Keratinocyte (primary cell): ENCODE measurements around the gene EIF2S3. TPM values are rescaled to one million over a fixed set of nuclear protein-coding genes. Genes with fewer than 3 reads are reported as not detected.

Experiments
- DNase-seq: peaks from one replicate; pipeline ENCODE4 v3.0.0-alpha.2; 2011; ENCODE audit warnings: low read depth, missing footprints, low spot score
- FAIRE-seq: peaks from 2 replicates; lab custom pipeline; 2011; peaks lifted over from hg19 to GRCh38; lab: Jason Lieb, UNC
- H2AFZ ChIP-seq: 2 replicates; pipeline ENCODE4 v1.6.0; 2012; ENCODE audit warnings: low read length, control low read depth, inconsistent platforms; ENCODE audit not compliant: control insufficient read depth
- H3K27ac ChIP-seq: 2 replicates; pipeline ENCODE4 v1.5.1; 2011; ENCODE audit warnings: low read length; ENCODE audit not compliant: control insufficient read depth, insufficient read depth
- H3K27me3 ChIP-seq: 3 replicates; pipeline ENCODE4 v1.6.0; 2011; ENCODE audit warnings: low read length; ENCODE audit not compliant: control insufficient read depth, insufficient read depth; ENCODE audit errors: extremely low read depth
- H3K36me3 ChIP-seq, 2 experiments: 2 replicates in 1 of 2; 3 replicates in 1 of 2; pipeline ENCODE4 v1.5.1; 2011; ENCODE audit warnings: low read length in 2 of 2, mild to moderate bottlenecking in 1 of 2; ENCODE audit not compliant: control insufficient read depth in 2 of 2, insufficient read depth in 2 of 2; ENCODE audit errors: extremely low read depth in 1 of 2
- H3K4me1 ChIP-seq: 3 replicates; pipeline ENCODE4 v1.5.1; 2011; ENCODE audit warnings: low read length; ENCODE audit not compliant: control insufficient read depth, insufficient read depth; ENCODE audit errors: extremely low read depth
- H3K4me2 ChIP-seq: 3 replicates; pipeline ENCODE4 v1.6.0; 2011; ENCODE audit warnings: low read depth, low read length; ENCODE audit not compliant: control insufficient read depth, insufficient read depth; ENCODE audit errors: extremely low read depth
- H3K4me3 ChIP-seq, 3 experiments: fragments of 200-600 bp in 1 of 3; sonication (generic) in 1 of 3; 2 replicates in 2 of 3; 3 replicates in 1 of 3; pipeline ENCODE4 v1.5.1; 2011 to 2016; ENCODE audit warnings: low read length in 3 of 3, mild to moderate bottlenecking in 3 of 3, control low read depth in 2 of 3, inconsistent platforms in 1 of 3, low read depth in 1 of 3, mixed read lengths in 1 of 3, mixed run types in 1 of 3, moderate library complexity in 1 of 3; ENCODE audit not compliant: control insufficient read depth in 2 of 3, insufficient read depth in 2 of 3; ENCODE audit errors: extremely low read depth in 1 of 3
- H3K79me2 ChIP-seq: 2 replicates; pipeline ENCODE4 v1.6.0; 2012; ENCODE audit warnings: low read length; ENCODE audit not compliant: control insufficient read depth, insufficient read depth
- H3K9ac ChIP-seq: 3 replicates; pipeline ENCODE4 v1.6.0; 2011; ENCODE audit warnings: low read length; ENCODE audit not compliant: control insufficient read depth, insufficient read depth; ENCODE audit errors: extremely low read depth
- H3K9me1 ChIP-seq: 3 replicates; pipeline ENCODE4 v1.6.0; 2011; ENCODE audit warnings: low read length; ENCODE audit not compliant: control insufficient read depth, insufficient read depth; ENCODE audit errors: extremely low read depth
- H3K9me3 ChIP-seq: 2 replicates; pipeline ENCODE4 v1.5.1; 2012; ENCODE audit warnings: low read depth, low read length; ENCODE audit not compliant: control insufficient read depth
- H4K20me1 ChIP-seq: 3 replicates; pipeline ENCODE4 v1.6.0; 2011; ENCODE audit warnings: low read length; ENCODE audit not compliant: control insufficient read depth, insufficient read depth; ENCODE audit errors: extremely low read depth
- CTCF ChIP-seq, 3 experiments: IDR thresholded peaks in 1 of 3; conservative IDR thresholded peaks in 1 of 3; optimal IDR thresholded peaks in 1 of 3; 2 replicates in 2 of 3; 3 replicates in 1 of 3; pipeline versions ENCODE3 to v1.5.1; 2011; ENCODE audit warnings: low read length in 3 of 3, mild to moderate bottlenecking in 3 of 3, moderate library complexity in 2 of 3, control low read depth in 1 of 3, inconsistent platforms in 1 of 3; ENCODE audit not compliant: insufficient read depth in 2 of 3; ENCODE audit errors: extremely low read depth in 1 of 3
- EZH2 ChIP-seq: IDR thresholded peaks from one replicate; pipeline ENCODE4 v1.6.1; 2012; ENCODE audit warnings: inconsistent platforms, mild to moderate bottlenecking, low read length, moderate library complexity
- dilution Hi-C: fragments of 300-500 bp; cut with MboI; formaldehyde crosslinking; loops from one replicate; pipeline ENCODE4 v1.7.0; 2020; ENCODE audit warnings: low sequenced_read_pairs; ENCODE audit not compliant: extremely low pct_ligation_motif_present
- polyA plus RNA-seq, 5 experiments: library from polyadenylated mRNA; depleted of rRNA in 3 of 5; stranded (reverse) in 3 of 5; stranded (forward) in 1 of 5; unstranded in 1 of 5; fragments of >200 nt; gene quantifications; 1 replicate in 1 of 5; 2 replicates in 3 of 5; 3 replicates in 1 of 5; pipeline versions ENCODE4 v1.2.1 to v1.2.3, GENCODE V29; 2011 to 2012; ENCODE audit warnings: missing spikeins in 2 of 5, low read depth in 1 of 5, low replicate concordance in 1 of 5

EIF2S3 gene
- polyA plus RNA-seq, 1 donor (not counting 4 experiments of a cell fraction or from before 2014, with no cell fraction given): 127 TPM

- no peak for TF ChIP-seq EZH2
- peak; percentile 33 to 67 (median 54) for TF ChIP-seq CTCF (optimal IDR thresholded peaks at IDR 0.05 in 1 of 3, IDR thresholded peaks at IDR 0.05 in 1 of 3, conservative IDR thresholded peaks at IDR 0.05 in 1 of 3; ENCODE audit: extremely low read depth in 1 of 3, insufficient read depth in 2 of 3, low read length in 3 of 3)
- FAIRE-seq (no peak), DNase-seq (no peak)
- Histone ChIP-seq H3K27me3 (no peaks in the 10 kb centered on the region), H3K4me3 (peak overlapping the region in 1 of 3 experiments; percentile 22), H3K9me3 (no peaks in the 10 kb centered on the region), H3K27ac (no peak overlapping the region), H2AFZ (no peak overlapping the region), H3K9ac (no peak overlapping the region), H3K36me3 (peaks cover 0 to 8% of the 10 kb centered on the region in 2 experiments), H3K4me2 (peak overlapping the region; percentile 27), H3K9me1 (no peaks in the 10 kb centered on the region), H3K79me2 (no peaks in the 10 kb centered on the region), H4K20me1 (no peaks in the 10 kb centered on the region), H3K4me1 (no peaks in the 10 kb centered on the region)
- dilution Hi-C loops: no loop called here
Measured at GRCh38 chrX:24081661-24082154, 27.0 kb downstream of the EIF2S3 start.

- dilution Hi-C loops: no loop called here
- no peak for DNase-seq
- H3K9me1 ChIP-seq: no peaks in the 10 kb centered on the region
- H3K4me2 ChIP-seq: no peak overlapping the region
- no peak for TF ChIP-seq CTCF (optimal IDR thresholded peaks at IDR 0.05 in 1 of 3, IDR thresholded peaks at IDR 0.05 in 1 of 3, conservative IDR thresholded peaks at IDR 0.05 in 1 of 3; ENCODE audit: extremely low read depth in 1 of 3, insufficient read depth in 2 of 3, low read length in 3 of 3)
- TF ChIP-seq EZH2: no peak
- H2AFZ ChIP-seq: no peak overlapping the region
- peaks cover 0 to 5% of the 10 kb centered on the region in 2 experiments for H3K36me3 ChIP-seq
- H3K9ac ChIP-seq: no peak overlapping the region
- H3K4me3 ChIP-seq: no peak overlapping the region
- H3K4me1 ChIP-seq: no peaks in the 10 kb centered on the region
- H3K27me3 ChIP-seq: no peaks in the 10 kb centered on the region
- no peak for FAIRE-seq
- H3K79me2 ChIP-seq: no peaks in the 10 kb centered on the region
- no peaks in the 10 kb centered on the region for H4K20me1 ChIP-seq
- H3K9me3 ChIP-seq: no peaks in the 10 kb centered on the region
- H3K27ac ChIP-seq: no peak overlapping the region
Measured at GRCh38 chrX:24082447-24082846, 27.7 kb downstream of the EIF2S3 start.
